Keratinocyte (primary cell): Measurements from ENCODE around the gene TAS2R40. TPM values are rescaled to one million over a fixed set of nuclear protein-coding genes. Genes with fewer than 3 reads are reported as not detected.

ENCODE experiments used
- DNase-seq: peaks from one replicate; pipeline ENCODE4 v3.0.0-alpha.2; 2011; ENCODE audit warnings: low read depth, missing footprints, low spot score
- FAIRE-seq: peaks from 2 replicates; lab custom pipeline; 2011; peaks lifted over from hg19 to GRCh38; lab: Jason Lieb, UNC
- H2AFZ ChIP-seq: 2 replicates; pipeline ENCODE4 v1.6.0; 2012; ENCODE audit warnings: low read length, control low read depth, inconsistent platforms; ENCODE audit not compliant: control insufficient read depth
- H3K27ac ChIP-seq: 2 replicates; pipeline ENCODE4 v1.5.1; 2011; ENCODE audit warnings: low read length; ENCODE audit not compliant: control insufficient read depth, insufficient read depth
- H3K27me3 ChIP-seq: 3 replicates; pipeline ENCODE4 v1.6.0; 2011; ENCODE audit warnings: low read length; ENCODE audit not compliant: control insufficient read depth, insufficient read depth; ENCODE audit errors: extremely low read depth
- H3K36me3 ChIP-seq, 2 experiments: 2 replicates in 1 of 2; 3 replicates in 1 of 2; pipeline ENCODE4 v1.5.1; 2011; ENCODE audit warnings: low read length in 2 of 2, mild to moderate bottlenecking in 1 of 2; ENCODE audit not compliant: control insufficient read depth in 2 of 2, insufficient read depth in 2 of 2; ENCODE audit errors: extremely low read depth in 1 of 2
- H3K4me1 ChIP-seq: 3 replicates; pipeline ENCODE4 v1.5.1; 2011; ENCODE audit warnings: low read length; ENCODE audit not compliant: control insufficient read depth, insufficient read depth; ENCODE audit errors: extremely low read depth
- H3K4me2 ChIP-seq: 3 replicates; pipeline ENCODE4 v1.6.0; 2011; ENCODE audit warnings: low read depth, low read length; ENCODE audit not compliant: control insufficient read depth, insufficient read depth; ENCODE audit errors: extremely low read depth
- H3K4me3 ChIP-seq, 3 experiments: fragments of 200-600 bp in 1 of 3; sonication (generic) in 1 of 3; 2 replicates in 2 of 3; 3 replicates in 1 of 3; pipeline ENCODE4 v1.5.1; 2011 to 2016; ENCODE audit warnings: low read length in 3 of 3, mild to moderate bottlenecking in 3 of 3, control low read depth in 2 of 3, inconsistent platforms in 1 of 3, low read depth in 1 of 3, mixed read lengths in 1 of 3, mixed run types in 1 of 3, moderate library complexity in 1 of 3; ENCODE audit not compliant: control insufficient read depth in 2 of 3, insufficient read depth in 2 of 3; ENCODE audit errors: extremely low read depth in 1 of 3
- H3K79me2 ChIP-seq: 2 replicates; pipeline ENCODE4 v1.6.0; 2012; ENCODE audit warnings: low read length; ENCODE audit not compliant: control insufficient read depth, insufficient read depth
- H3K9ac ChIP-seq: 3 replicates; pipeline ENCODE4 v1.6.0; 2011; ENCODE audit warnings: low read length; ENCODE audit not compliant: control insufficient read depth, insufficient read depth; ENCODE audit errors: extremely low read depth
- H3K9me1 ChIP-seq: 3 replicates; pipeline ENCODE4 v1.6.0; 2011; ENCODE audit warnings: low read length; ENCODE audit not compliant: control insufficient read depth, insufficient read depth; ENCODE audit errors: extremely low read depth
- H3K9me3 ChIP-seq: 2 replicates; pipeline ENCODE4 v1.5.1; 2012; ENCODE audit warnings: low read depth, low read length; ENCODE audit not compliant: control insufficient read depth
- H4K20me1 ChIP-seq: 3 replicates; pipeline ENCODE4 v1.6.0; 2011; ENCODE audit warnings: low read length; ENCODE audit not compliant: control insufficient read depth, insufficient read depth; ENCODE audit errors: extremely low read depth
- EZH2 ChIP-seq: IDR thresholded peaks from one replicate; pipeline ENCODE4 v1.6.1; 2012; ENCODE audit warnings: inconsistent platforms, mild to moderate bottlenecking, low read length, moderate library complexity
- dilution Hi-C: fragments of 300-500 bp; cut with MboI; formaldehyde crosslinking; loops from one replicate; pipeline ENCODE4 v1.7.0; 2020; ENCODE audit warnings: low sequenced_read_pairs; ENCODE audit not compliant: extremely low pct_ligation_motif_present
- polyA plus RNA-seq, 5 experiments: library from polyadenylated mRNA; depleted of rRNA in 3 of 5; stranded (reverse) in 3 of 5; stranded (forward) in 1 of 5; unstranded in 1 of 5; fragments of >200 nt; gene quantifications; 1 replicate in 1 of 5; 2 replicates in 3 of 5; 3 replicates in 1 of 5; pipeline versions ENCODE4 v1.2.1 to v1.2.3, GENCODE V29; 2011 to 2012; ENCODE audit warnings: missing spikeins in 2 of 5, low read depth in 1 of 5, low replicate concordance in 1 of 5
- TF ChIP-seq, protein P1 (sequence below), 3 experiments: IDR thresholded peaks in 1 of 3; conservative IDR thresholded peaks in 1 of 3; optimal IDR thresholded peaks in 1 of 3; 2 replicates in 2 of 3; 3 replicates in 1 of 3; pipeline versions ENCODE3 to v1.5.1; 2011; ENCODE audit warnings: low read length in 3 of 3, mild to moderate bottlenecking in 3 of 3, moderate library complexity in 2 of 3, control low read depth in 1 of 3, inconsistent platforms in 1 of 3; ENCODE audit not compliant: insufficient read depth in 2 of 3; ENCODE audit errors: extremely low read depth in 1 of 3

Gene TAS2R40
- polyA plus RNA-seq, 1 donor (not counting 4 experiments of a cell fraction or from before 2014, with no cell fraction given) = not detected

DNA sequence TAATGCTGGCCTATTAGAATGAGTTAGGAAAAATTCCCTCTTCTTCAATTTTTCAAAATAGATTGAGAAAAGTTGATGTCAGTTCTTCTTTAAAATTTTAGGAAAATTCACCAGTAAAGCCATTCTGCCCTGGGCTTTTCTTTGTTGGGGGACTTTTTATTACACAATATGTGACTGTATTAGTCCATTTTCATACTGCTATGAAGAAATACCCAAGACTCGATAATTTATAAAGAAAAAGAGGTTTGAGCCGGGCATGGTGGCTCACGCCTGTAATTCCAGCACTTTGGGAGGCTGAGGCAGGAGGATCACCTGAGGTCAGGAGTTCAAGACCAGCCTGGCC is 12.7 kb downstream of the TAS2R40 start:
- no peaks in the 10 kb centered on the region for H3K36me3 ChIP-seq
- no peak overlapping the region for H3K4me3 ChIP-seq
- no peaks in the 10 kb centered on the region for H3K27me3 ChIP-seq
- no peaks in the 10 kb centered on the region for H4K20me1 ChIP-seq
- no peaks in the 10 kb centered on the region for H3K9me3 ChIP-seq
- FAIRE-seq (no peak), DNase-seq (no peak)
- no peak overlapping the region for H3K4me2 ChIP-seq
- no peaks in the 10 kb centered on the region for H3K4me1 ChIP-seq
- H2AFZ ChIP-seq = no peak overlapping the region
- TF ChIP-seq EZH2 = no peak
- TF ChIP-seq, protein P1, sequence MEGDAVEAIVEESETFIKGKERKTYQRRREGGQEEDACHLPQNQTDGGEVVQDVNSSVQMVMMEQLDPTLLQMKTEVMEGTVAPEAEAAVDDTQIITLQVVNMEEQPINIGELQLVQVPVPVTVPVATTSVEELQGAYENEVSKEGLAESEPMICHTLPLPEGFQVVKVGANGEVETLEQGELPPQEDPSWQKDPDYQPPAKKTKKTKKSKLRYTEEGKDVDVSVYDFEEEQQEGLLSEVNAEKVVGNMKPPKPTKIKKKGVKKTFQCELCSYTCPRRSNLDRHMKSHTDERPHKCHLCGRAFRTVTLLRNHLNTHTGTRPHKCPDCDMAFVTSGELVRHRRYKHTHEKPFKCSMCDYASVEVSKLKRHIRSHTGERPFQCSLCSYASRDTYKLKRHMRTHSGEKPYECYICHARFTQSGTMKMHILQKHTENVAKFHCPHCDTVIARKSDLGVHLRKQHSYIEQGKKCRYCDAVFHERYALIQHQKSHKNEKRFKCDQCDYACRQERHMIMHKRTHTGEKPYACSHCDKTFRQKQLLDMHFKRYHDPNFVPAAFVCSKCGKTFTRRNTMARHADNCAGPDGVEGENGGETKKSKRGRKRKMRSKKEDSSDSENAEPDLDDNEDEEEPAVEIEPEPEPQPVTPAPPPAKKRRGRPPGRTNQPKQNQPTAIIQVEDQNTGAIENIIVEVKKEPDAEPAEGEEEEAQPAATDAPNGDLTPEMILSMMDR (optimal IDR thresholded peaks at IDR 0.05 in 1 of 3, IDR thresholded peaks at IDR 0.05 in 1 of 3, conservative IDR thresholded peaks at IDR 0.05 in 1 of 3; ENCODE audit: extremely low read depth in 1 of 3, insufficient read depth in 2 of 3, low read length in 3 of 3) = no peak
- dilution Hi-C loops = no loop called here
- no peaks in the 10 kb centered on the region for H3K79me2 ChIP-seq
- no peak overlapping the region for H3K27ac ChIP-seq
- H3K9me1 ChIP-seq = no peaks in the 10 kb centered on the region
- no peak overlapping the region for H3K9ac ChIP-seq

DNA sequence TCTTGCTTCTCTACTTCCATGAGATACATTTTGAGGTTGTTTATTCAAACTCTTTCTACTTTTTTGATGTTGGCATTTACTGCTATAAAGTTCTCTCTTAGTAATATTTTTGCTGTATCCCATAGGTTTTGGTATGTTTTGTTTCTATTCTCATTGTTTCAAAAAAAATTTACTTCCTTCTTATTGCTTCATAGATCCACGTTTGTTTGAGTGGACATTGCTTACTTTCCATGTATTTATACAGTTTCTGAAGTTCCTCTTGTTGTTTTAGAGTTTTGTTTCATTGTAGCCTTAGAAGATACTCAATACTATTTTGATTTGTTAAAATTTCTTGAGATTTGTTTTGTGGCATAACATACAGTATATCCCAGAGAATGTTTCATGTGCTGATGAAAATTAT is 13.7 kb downstream of the TAS2R40 start:
- dilution Hi-C loops = no loop called here
- H3K27me3 ChIP-seq = no peaks in the 10 kb centered on the region
- no peak overlapping the region for H3K4me3 ChIP-seq
- no peak overlapping the region for H3K27ac ChIP-seq
- DNase-seq (no peak), FAIRE-seq (no peak)
- H3K4me2 ChIP-seq = no peak overlapping the region
- H3K9me1 ChIP-seq = no peaks in the 10 kb centered on the region
- H4K20me1 ChIP-seq = no peaks in the 10 kb centered on the region
- no peaks in the 10 kb centered on the region for H3K4me1 ChIP-seq
- no peak overlapping the region for H2AFZ ChIP-seq
- H3K9ac ChIP-seq = no peak overlapping the region
- H3K36me3 ChIP-seq = no peaks in the 10 kb centered on the region
- TF ChIP-seq, protein P1 (optimal IDR thresholded peaks at IDR 0.05 in 1 of 3, IDR thresholded peaks at IDR 0.05 in 1 of 3, conservative IDR thresholded peaks at IDR 0.05 in 1 of 3; ENCODE audit: extremely low read depth in 1 of 3, insufficient read depth in 2 of 3, low read length in 3 of 3) = no peak
- TF ChIP-seq EZH2 = no peak
- no peaks in the 10 kb centered on the region for H3K79me2 ChIP-seq
- no peaks in the 10 kb centered on the region for H3K9me3 ChIP-seq
